SK-N-SH (cell line): ENCODE results near the gene FAHD1. TPM values are rescaled to one million over a fixed set of nuclear protein-coding genes. Genes with fewer than 3 reads are reported as not detected.

Experiments used
- CTCF ChIA-PET: fragments of 300-600, 350-600 bp; formaldehyde crosslinking; extraction: SDS; loops from one replicate; lab custom pipeline; 2021; lab: Yijun Ruan, JAX
- POLR2A ChIA-PET: fragments of 350-600 bp; sonication (Branson Sonifier 250); formaldehyde crosslinking; extraction: SDS; loops from one replicate; lab custom pipeline; 2020; ENCODE audit warnings: antibody characterized with exemption, inconsistent platforms; lab: Yijun Ruan, JAX
- DNase-seq: peaks from one replicate; pipeline ENCODE4 v3.0.0; 2012
- H2AFZ ChIP-seq: fragments of 200-600 bp; sonication (generic); 2 replicates; pipeline ENCODE4 v1.8.1; 2016; ENCODE audit warnings: antibody characterized with exemption, mild to moderate bottlenecking, low read depth
- H3F3A ChIP-seq: fragments of 200-600 bp; sonication (generic); replicated peaks from 2 replicates; pipeline ENCODE3; 2016; ENCODE audit warnings: antibody characterized with exemption, mild to moderate bottlenecking; ENCODE audit not compliant: insufficient read depth
- H3K27ac ChIP-seq, 2 experiments: fragments of 200-500 bp in 1 of 2; fragments of 200-600 bp in 1 of 2; sonication (Bioruptor generic) in 1 of 2; sonication (generic), shearing (Covaris generic) in 1 of 2; 2 replicates each; pipeline versions ENCODE4 v1.5.1 to v1.6.1; 2014 to 2016; ENCODE audit warnings: low read depth in 2 of 2, inconsistent platforms in 1 of 2, low read length in 1 of 2, mild to moderate bottlenecking in 1 of 2, mixed read lengths in 1 of 2
- H3K27me3 ChIP-seq: fragments of 200-600 bp; sonication (generic), shearing (Covaris generic); 2 replicates; pipeline ENCODE4 v1.6.1; 2016; ENCODE audit warnings: mixed run types; ENCODE audit not compliant: insufficient read depth
- H3K36me3 ChIP-seq, 2 experiments: fragments of 200-500 bp in 1 of 2; fragments of 200-600 bp in 1 of 2; sonication (Bioruptor generic) in 1 of 2; sonication (generic) in 1 of 2; replicated peaks in 1 of 2; 2 replicates each; pipeline versions ENCODE3 to v1.5.1; 2014 to 2016; ENCODE audit warnings: low read length in 1 of 2, mild to moderate bottlenecking in 1 of 2; ENCODE audit not compliant: insufficient read depth in 2 of 2, control insufficient read depth in 1 of 2
- H3K4me1 ChIP-seq, 2 experiments: fragments of 200-500 bp in 1 of 2; fragments of 200-600 bp in 1 of 2; sonication (Bioruptor generic) in 1 of 2; sonication (generic), shearing (Covaris generic) in 1 of 2; 2 replicates each; pipeline versions ENCODE4 v1.5.1 to v1.6.1; 2014 to 2016; ENCODE audit warnings: low read depth in 1 of 2, low read length in 1 of 2, mixed run types in 1 of 2; ENCODE audit not compliant: insufficient read depth in 2 of 2, control insufficient read depth in 1 of 2
- H3K4me2 ChIP-seq: fragments of 200-600 bp; sonication (generic), shearing (Covaris generic); 2 replicates; pipeline ENCODE4 v1.6.1; 2017; ENCODE audit warnings: mixed run types
- H3K4me3 ChIP-seq, 2 experiments: fragments of 200-500 bp in 1 of 2; fragments of 200-600 bp in 1 of 2; sonication (Bioruptor generic) in 1 of 2; sonication (generic), shearing (Covaris generic) in 1 of 2; 2 replicates each; pipeline versions ENCODE4 v1.5.1 to v1.8.1; 2014 to 2016; ENCODE audit warnings: low read depth in 2 of 2, inconsistent platforms in 1 of 2, low read length in 1 of 2, mild to moderate bottlenecking in 1 of 2, mixed read lengths in 1 of 2, moderate library complexity in 1 of 2
- H3K79me2 ChIP-seq: fragments of 200-600 bp; sonication (generic); 2 replicates; pipeline ENCODE4 v1.8.1; 2017; ENCODE audit warnings: mild to moderate bottlenecking; ENCODE audit not compliant: insufficient read depth
- H3K9ac ChIP-seq: fragments of 200-600 bp; sonication (generic); 2 replicates; pipeline ENCODE4 v1.6.1; 2017; ENCODE audit warnings: mixed run types
- H3K9me2 ChIP-seq: fragments of 200-600 bp; sonication (generic); 2 replicates; pipeline ENCODE4 v1.6.1; 2017; ENCODE audit warnings: mixed run types
- H3K9me3 ChIP-seq: fragments of 200-600 bp; sonication (generic); 2 replicates; pipeline ENCODE4 v1.6.1; 2017; ENCODE audit warnings: mixed run types, mild to moderate bottlenecking, moderate library complexity
- H4K20me1 ChIP-seq: fragments of 200-600 bp; sonication (generic); 2 replicates; pipeline ENCODE4 v1.6.1; 2017; ENCODE audit warnings: mild to moderate bottlenecking, mixed run types; ENCODE audit not compliant: insufficient read depth
- CHD2 ChIP-seq: fragments of 150-350 bp; IDR thresholded peaks from 2 replicates; pipeline ENCODE4 v1.6.1; 2018; ENCODE audit warnings: low read length; ENCODE audit not compliant: partially characterized antibody
- EZH2phosphoT487 ChIP-seq: fragments of 200-600 bp; sonication (generic); IDR thresholded peaks from 2 replicates; pipeline ENCODE4 v1.6.1; 2017; ENCODE audit warnings: low read depth, mixed run types, mild to moderate bottlenecking, antibody characterized with exemption, moderate library complexity, borderline replicate concordance
- FOSL2 ChIP-seq: IDR thresholded peaks from 2 replicates; pipeline ENCODE4 v1.4.0; 2012; ENCODE audit warnings: low read depth, mild to moderate bottlenecking, moderate library complexity, borderline replicate concordance
- FOXJ3 ChIP-seq: sonication (generic); formaldehyde crosslinking; IDR thresholded peaks from 2 replicates; pipeline ENCODE4 v1.5.1; 2020; ENCODE audit warnings: mild to moderate bottlenecking, missing genetic modification reagents
- GATA2 ChIP-seq: sonication (generic); formaldehyde crosslinking; IDR thresholded peaks from 2 replicates; pipeline ENCODE4 v1.5.0; 2020; ENCODE audit warnings: mild to moderate bottlenecking, missing genetic modification reagents
- IRF3 ChIP-seq: fragments of 150-350 bp; IDR thresholded peaks from 2 replicates; pipeline ENCODE4 v1.6.1; 2016; ENCODE audit warnings: mild to moderate bottlenecking, low read depth, low read length
- MAX ChIP-seq: IDR thresholded peaks from 2 replicates; pipeline ENCODE4 v1.4.0; 2012; ENCODE audit warnings: low read depth
- MEF2A ChIP-seq: IDR thresholded peaks from 2 replicates; pipeline ENCODE4 v1.4.0; 2012; ENCODE audit warnings: low read depth, borderline replicate concordance
- MXI1 ChIP-seq: IDR thresholded peaks from 2 replicates; pipeline ENCODE4 v1.6.1; 2012; ENCODE audit warnings: mild to moderate bottlenecking, low read depth, low read length, improper control_type of control experiment
- NFIC ChIP-seq: IDR thresholded peaks from 2 replicates; pipeline ENCODE4 v1.4.0; 2012; ENCODE audit warnings: borderline replicate concordance
- NRF1 ChIP-seq: IDR thresholded peaks from 2 replicates; pipeline ENCODE4 v1.6.1; 2012; ENCODE audit warnings: low read depth, mild to moderate bottlenecking, low read length
- RCOR1 ChIP-seq: fragments of 150-350 bp; IDR thresholded peaks from 2 replicates; pipeline ENCODE4 v1.6.1; 2017; ENCODE audit warnings: antibody characterized with exemption, low read length
- RXRA ChIP-seq: IDR thresholded peaks from 2 replicates; pipeline ENCODE4 v1.4.0; 2012; ENCODE audit warnings: low read depth, mild to moderate bottlenecking, borderline replicate concordance
- SMC3 ChIP-seq: IDR thresholded peaks from 2 replicates; pipeline ENCODE4 v1.6.1; 2012; ENCODE audit warnings: low read depth, low read length, improper control_type of control experiment
- TEAD4 ChIP-seq: IDR thresholded peaks from 2 replicates; pipeline ENCODE4 v1.4.0; 2012; ENCODE audit warnings: mild to moderate bottlenecking, borderline replicate concordance; ENCODE audit not compliant: insufficient read depth
- USF1 ChIP-seq: IDR thresholded peaks from 2 replicates; pipeline ENCODE4 v1.4.0; 2012; ENCODE audit warnings: low read depth, borderline replicate concordance
- USF2 ChIP-seq: fragments of 150-350 bp; IDR thresholded peaks from 2 replicates; pipeline ENCODE4 v1.6.1; 2017; ENCODE audit warnings: antibody characterized with exemption, low read length, low read depth, borderline replicate concordance
- YY1 ChIP-seq: IDR thresholded peaks from 2 replicates; pipeline ENCODE4 v1.4.0; 2012; ENCODE audit warnings: low read depth, mild to moderate bottlenecking
- WGBS: methylation state at CpG from one replicate; pipeline ENCODE4 v1.1.6; 2017; ENCODE audit warnings: low lambda C conversion rate; 5-methylcytosine and 5-hydroxymethylcytosine counted together
- polyA plus RNA-seq, 3 experiments: library from polyadenylated mRNA; depleted of rRNA; stranded (reverse); fragments of >200 nt; gene quantifications; 2 replicates each; pipeline ENCODE4 v1.2.3, GENCODE V29; 2012
- TF ChIP-seq, protein P1 (sequence below): fragments of 200-600 bp; sonication (generic); IDR thresholded peaks from 2 replicates; pipeline ENCODE4 v1.6.1; 2017; ENCODE audit warnings: antibody characterized with exemption, mild to moderate bottlenecking, moderate library complexity

FAHD1 gene
- polyA plus RNA-seq, 1 of the 3 experiments (the other 2 are of a cell fraction) = 59.0 TPM

- no peaks in the 10 kb centered on the region for H3K4me1 ChIP-seq
- H3K27ac ChIP-seq = no peak overlapping the region
- H3K36me3 ChIP-seq = no peaks in the 10 kb centered on the region
- ChIA-PET CTCF (interaction anchor here (1.1 to 7.2 kb wide), 4 partner anchors 11 to 54 kb away, joined by 3 to 42 read pairs (median 5); no protein-coding TSS in a partner anchor), POLR2A (no interaction called here)
- H3K9me2 ChIP-seq = no peaks in the 10 kb centered on the region
- no peaks in the 10 kb centered on the region for H4K20me1 ChIP-seq
- H3K4me2 ChIP-seq = no peak overlapping the region
- H3F3A ChIP-seq = no peaks in the 10 kb centered on the region
- H3K79me2 ChIP-seq = no peaks in the 10 kb centered on the region
- no peak overlapping the region for H3K9ac ChIP-seq
- WGBS = 45% methylated on average over 5 of the region's 5 CpGs
- no peak for DNase-seq
- H2AFZ ChIP-seq = no peak overlapping the region
- H3K27me3 ChIP-seq = peaks cover 9% of the 10 kb centered on the region
- no peak overlapping the region for H3K4me3 ChIP-seq
- TF ChIP-seq EZH2phosphoT487 (no peak), TEAD4 (no peak), GATA2 (CRISPR knock-in tag) (no peak), RCOR1 (no peak), YY1 (no peak), FOXJ3 (CRISPR knock-in tag) (no peak), RXRA (no peak), MXI1 (no peak), IRF3 (no peak), MEF2A (no peak), USF1 (no peak), NFIC (no peak), FOSL2 (no peak), SMC3 (no peak), NRF1 (no peak), USF2 (no peak), CHD2 (no peak), MAX (no peak)
- TF ChIP-seq, protein P1, sequence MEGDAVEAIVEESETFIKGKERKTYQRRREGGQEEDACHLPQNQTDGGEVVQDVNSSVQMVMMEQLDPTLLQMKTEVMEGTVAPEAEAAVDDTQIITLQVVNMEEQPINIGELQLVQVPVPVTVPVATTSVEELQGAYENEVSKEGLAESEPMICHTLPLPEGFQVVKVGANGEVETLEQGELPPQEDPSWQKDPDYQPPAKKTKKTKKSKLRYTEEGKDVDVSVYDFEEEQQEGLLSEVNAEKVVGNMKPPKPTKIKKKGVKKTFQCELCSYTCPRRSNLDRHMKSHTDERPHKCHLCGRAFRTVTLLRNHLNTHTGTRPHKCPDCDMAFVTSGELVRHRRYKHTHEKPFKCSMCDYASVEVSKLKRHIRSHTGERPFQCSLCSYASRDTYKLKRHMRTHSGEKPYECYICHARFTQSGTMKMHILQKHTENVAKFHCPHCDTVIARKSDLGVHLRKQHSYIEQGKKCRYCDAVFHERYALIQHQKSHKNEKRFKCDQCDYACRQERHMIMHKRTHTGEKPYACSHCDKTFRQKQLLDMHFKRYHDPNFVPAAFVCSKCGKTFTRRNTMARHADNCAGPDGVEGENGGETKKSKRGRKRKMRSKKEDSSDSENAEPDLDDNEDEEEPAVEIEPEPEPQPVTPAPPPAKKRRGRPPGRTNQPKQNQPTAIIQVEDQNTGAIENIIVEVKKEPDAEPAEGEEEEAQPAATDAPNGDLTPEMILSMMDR = no peak
- H3K9me3 ChIP-seq = no peaks in the 10 kb centered on the region
These were observed 51.2 kb downstream of the FAHD1 start for GRCh38 chr16:1878256-1878655.

Other genes starting within 250 kb of the FAHD1 start
- gene IFT140, start 215.1 kb upstream of the FAHD1 start, polyA plus RNA-seq (2012; rRNA removed) = 13.5 and 19.3 TPM in 2 replicates
- gene CRAMP1, start 214.8 kb upstream of the FAHD1 start, polyA plus RNA-seq (2012; rRNA removed) = 7.6 and 9.5 TPM in 2 replicates
- 36.9 and 67.4 TPM in 2 replicates for gene JPT2, start 148.9 kb upstream of the FAHD1 start, polyA plus RNA-seq (2012; rRNA removed)
- gene MAPK8IP3, start 121.0 kb upstream of the FAHD1 start, polyA plus RNA-seq (2012; rRNA removed) = 53.6 and 57.3 TPM in 2 replicates
- gene NME3, start 55.7 kb upstream of the FAHD1 start, polyA plus RNA-seq (2012; rRNA removed) = 77.2 and 80.4 TPM in 2 replicates
- gene EME2, start 54.4 kb upstream of the FAHD1 start, polyA plus RNA-seq (2012; rRNA removed) = 10.1 and 15.8 TPM in 2 replicates
- gene MRPS34, start 54.1 kb upstream of the FAHD1 start, polyA plus RNA-seq (2012; rRNA removed) = 127 and 156 TPM in 2 replicates
- gene SPSB3, start 44.6 kb upstream of the FAHD1 start, polyA plus RNA-seq (2012; rRNA removed) = 40.6 and 41.6 TPM in 2 replicates
- gene NUBP2, start 44.2 kb upstream of the FAHD1 start, polyA plus RNA-seq (2012; rRNA removed) = 73.2 and 75.4 TPM in 2 replicates
- gene IGFALS, start 33.5 kb upstream of the FAHD1 start, polyA plus RNA-seq (2012; rRNA removed) = 0.02 and 0.03 TPM in 2 replicates
- 119 and 138 TPM in 2 replicates for gene HAGH, start 381 bp upstream of the FAHD1 start, polyA plus RNA-seq (2012; rRNA removed)
- 0.05 TPM in 1 of 2 replicates, not detected in the other for gene MEIOB, start 45.0 kb downstream of the FAHD1 start, polyA plus RNA-seq (2012; rRNA removed)
- gene HS3ST6, start 91.2 kb downstream of the FAHD1 start, polyA plus RNA-seq (2012; rRNA removed) = 0.03 TPM in 1 of 2 replicates, not detected in the other
- gene MSRB1, start 116.0 kb downstream of the FAHD1 start, polyA plus RNA-seq (2012; rRNA removed) = 30.1 and 31.4 TPM in 2 replicates
- gene RPL3L, start 127.5 kb downstream of the FAHD1 start, polyA plus RNA-seq (2012; rRNA removed) = not detected in 2 replicates
- 251 and 468 TPM in 2 replicates for gene NDUFB10, start 132.3 kb downstream of the FAHD1 start, polyA plus RNA-seq (2012; rRNA removed)
- 4,622 and 6,384 TPM in 2 replicates for gene RPS2, start 137.6 kb downstream of the FAHD1 start, polyA plus RNA-seq (2012; rRNA removed)
- 0.07 TPM in 1 of 2 replicates, not detected in the other for gene RNF151, start 139.7 kb downstream of the FAHD1 start, polyA plus RNA-seq (2012; rRNA removed)
- gene TBL3, start 144.8 kb downstream of the FAHD1 start, polyA plus RNA-seq (2012; rRNA removed) = 36.7 and 37.1 TPM in 2 replicates
- gene NOXO1, start 154.3 kb downstream of the FAHD1 start, polyA plus RNA-seq (2012; rRNA removed) = 0.19 and 0.21 TPM in 2 replicates
- 13.3 and 20.4 TPM in 2 replicates for gene GFER, start 157.0 kb downstream of the FAHD1 start, polyA plus RNA-seq (2012; rRNA removed)
- 10.7 and 10.8 TPM in 2 replicates for gene SYNGR3, start 162.8 kb downstream of the FAHD1 start, polyA plus RNA-seq (2012; rRNA removed)
- gene ZNF598, start 182.6 kb downstream of the FAHD1 start, polyA plus RNA-seq (2012; rRNA removed) = 38.1 and 47.8 TPM in 2 replicates
- gene NPW, start 192.6 kb downstream of the FAHD1 start, polyA plus RNA-seq (2012; rRNA removed) = 0.62 and 1.1 TPM in 2 replicates
- 45.2 and 53.8 TPM in 2 replicates for gene NHERF2, start 199.7 kb downstream of the FAHD1 start, polyA plus RNA-seq (2012; rRNA removed)
- gene NTHL1, start 220.6 kb downstream of the FAHD1 start, polyA plus RNA-seq (2012; rRNA removed) = 72.9 and 77.3 TPM in 2 replicates
- 76.7 and 96.1 TPM in 2 replicates for gene TSC2, start 220.8 kb downstream of the FAHD1 start, polyA plus RNA-seq (2012; rRNA removed)